ENCODE measurements around the gene GBP6. TPM values are rescaled to one million over a fixed set of nuclear protein-coding genes. Genes with fewer than 3 reads are reported as not detected.
A peak's percentile ranks its signal among the peaks of the same experiment; 100 is the strongest.
"Not testable (repeated sequence)": the region's sequence is repeated elsewhere in the genome, so short reads cannot be mapped to it uniquely, and the experiment has no call there.

Gene GBP6
- total and polyA plus RNA-seq, 4 donors: 0.22 to 0.50 (median 0.29) TPM

DNA sequence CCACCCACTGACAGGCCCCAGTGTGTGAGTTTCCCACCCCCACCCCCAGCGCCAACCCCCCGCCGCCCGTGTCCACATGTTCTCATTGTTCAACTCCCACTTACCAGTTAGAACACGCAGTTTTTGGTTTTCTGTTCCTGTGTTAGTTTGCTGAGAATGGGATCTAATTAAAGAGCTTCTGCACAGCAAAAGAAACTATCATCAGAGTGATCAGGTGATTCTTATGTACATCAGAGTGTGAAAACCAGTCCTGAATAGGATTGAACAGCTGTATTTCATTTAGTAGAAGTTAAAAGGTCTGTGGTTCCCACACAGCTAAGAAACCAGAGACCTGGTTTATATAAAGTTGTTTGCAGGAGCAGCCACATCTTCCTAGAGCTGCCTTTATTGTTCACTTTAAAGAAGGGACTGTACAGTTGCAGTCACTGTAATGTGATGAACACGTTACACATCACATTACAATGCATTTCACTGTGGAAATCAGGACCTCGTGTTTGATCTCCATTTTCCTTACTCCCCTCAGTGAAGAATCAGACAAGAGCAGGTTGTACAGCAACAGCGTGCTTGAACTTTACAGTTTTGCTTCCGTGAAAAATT lies 1.2 kb downstream of the GBP6 start:
- DNase-seq (ENCODE audit: low read depth in 4 of 6, low spot score in 6 of 6): peak in 1 of 6 donors; percentile 27
- H3K4me1 ChIP-seq (ENCODE audit: control insufficient read depth, insufficient read depth, low read length): peaks cover 4% of the 10 kb centered on the region
- no CpG with 5 or more reads among the region's 9 CpGs for WGBS (ENCODE audit: insufficient coverage)

DNA sequence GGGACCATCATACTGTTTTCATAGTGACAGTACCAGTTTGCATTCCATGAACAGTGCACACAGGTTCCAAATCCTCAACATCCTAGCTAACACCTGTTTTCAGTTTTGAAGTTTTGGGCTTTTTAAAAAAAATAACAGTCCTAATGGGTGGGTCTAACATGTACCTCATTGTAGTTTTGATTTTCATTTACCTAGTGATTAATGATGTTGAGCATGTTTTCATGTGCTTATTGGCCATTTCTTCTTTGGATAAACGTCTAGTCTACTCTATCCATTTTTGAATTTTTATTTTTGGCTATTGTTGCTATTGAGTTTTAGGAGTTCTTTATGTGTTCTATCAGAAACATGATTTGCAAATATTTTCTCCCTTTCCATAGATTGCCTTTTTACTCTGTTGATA lies 3.4 kb downstream of the GBP6 start:
- DNase-seq (ENCODE audit: low read depth in 4 of 6, low spot score in 6 of 6): no peak
- Histone ChIP-seq H3K4me3 (ENCODE audit: low read depth, low read length) (no peak overlapping the region), H3K27ac (ENCODE audit: low read depth, low read length) (no peak overlapping the region), H3K9me3 (ENCODE audit: control insufficient read depth, insufficient read depth, low read length) (no peaks in the 10 kb centered on the region), H3K36me3 (ENCODE audit: control insufficient read depth, insufficient read depth, low read length) (no peaks in the 10 kb centered on the region), H3K4me1 (ENCODE audit: control insufficient read depth, insufficient read depth, low read length) (peaks cover 4% of the 10 kb centered on the region), H3K27me3 (ENCODE audit: control insufficient read depth, insufficient read depth, low read length) (no peaks in the 10 kb centered on the region)
- WGBS (ENCODE audit: insufficient coverage): no CpG with 5 or more reads among the region's 1 CpG

More for the DNA sequence above, 1.2 kb downstream of the GBP6 start:
- Histone ChIP-seq H3K36me3 (ENCODE audit: control insufficient read depth, insufficient read depth, low read length) (no peaks in the 10 kb centered on the region), H3K4me3 (ENCODE audit: low read depth, low read length) (no peak overlapping the region), H3K9me3 (ENCODE audit: control insufficient read depth, insufficient read depth, low read length) (no peaks in the 10 kb centered on the region), H3K27me3 (ENCODE audit: control insufficient read depth, insufficient read depth, low read length) (no peaks in the 10 kb centered on the region), H3K27ac (ENCODE audit: low read depth, low read length) (no peak overlapping the region)

DNA sequence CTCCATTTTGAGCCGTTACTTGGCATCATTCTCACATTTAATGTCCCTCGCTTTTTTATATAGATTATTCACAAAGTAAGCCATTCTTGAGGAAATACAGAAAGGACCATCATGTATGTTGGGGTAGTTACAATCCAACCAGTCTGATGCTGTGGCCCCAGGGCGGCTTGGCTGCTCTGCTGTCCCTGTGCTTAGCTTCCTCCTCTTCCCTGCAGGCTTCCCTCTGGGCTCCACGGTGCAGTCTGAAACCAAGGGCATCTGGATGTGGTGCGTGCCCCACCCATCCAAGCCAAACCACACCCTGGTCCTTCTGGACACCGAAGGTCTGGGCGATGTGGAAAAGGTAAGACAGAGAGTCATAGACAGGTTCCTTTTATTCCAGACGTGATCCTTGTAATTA lies 5.5 kb downstream of the GBP6 start:
- Histone ChIP-seq H3K27ac (ENCODE audit: low read depth, low read length) (no peak overlapping the region), H3K36me3 (ENCODE audit: control insufficient read depth, insufficient read depth, low read length) (no peaks in the 10 kb centered on the region), H3K4me3 (ENCODE audit: low read depth, low read length) (no peak overlapping the region), H3K27me3 (ENCODE audit: control insufficient read depth, insufficient read depth, low read length) (no peaks in the 10 kb centered on the region), H3K4me1 (ENCODE audit: control insufficient read depth, insufficient read depth, low read length) (no peaks in the 10 kb centered on the region), H3K9me3 (ENCODE audit: control insufficient read depth, insufficient read depth, low read length) (no peaks in the 10 kb centered on the region)
- no peak for DNase-seq (ENCODE audit: low read depth in 4 of 6, low spot score in 6 of 6)
- 83% methylated on average over 2 of the region's 8 CpGs for WGBS (ENCODE audit: insufficient coverage)

DNA sequence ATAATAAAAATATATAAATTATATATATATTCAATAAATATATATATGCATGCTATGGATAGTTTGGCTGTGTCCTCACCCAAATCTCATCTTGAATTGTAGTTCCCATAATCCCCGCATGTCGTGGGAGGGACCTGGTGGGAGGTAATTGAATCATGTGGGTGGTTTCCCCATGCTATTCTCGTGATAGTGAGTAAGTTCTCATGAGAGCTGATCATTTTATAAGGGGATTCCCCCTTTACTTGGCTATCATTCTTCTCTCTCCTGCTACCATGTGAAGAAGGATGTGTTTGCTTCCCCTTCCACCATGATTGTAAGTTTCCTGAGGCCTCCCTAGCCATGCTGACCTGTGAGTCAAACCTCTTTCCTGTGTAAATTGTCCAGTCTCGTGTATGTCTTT lies 10.0 kb downstream of the GBP6 start:
- H3K4me1 ChIP-seq (ENCODE audit: control insufficient read depth, insufficient read depth, low read length); DNase-seq (ENCODE audit: low read depth in 4 of 6, low spot score in 6 of 6); H3K27me3 ChIP-seq (ENCODE audit: control insufficient read depth, insufficient read depth, low read length); H3K36me3 ChIP-seq (ENCODE audit: control insufficient read depth, insufficient read depth, low read length); H3K27ac ChIP-seq (ENCODE audit: low read depth, low read length); H3K4me3 ChIP-seq (ENCODE audit: low read depth, low read length); H3K9me3 ChIP-seq (ENCODE audit: control insufficient read depth, insufficient read depth, low read length): not testable (repeated sequence)
- no CpG with 5 or more reads among the region's 4 CpGs for WGBS (ENCODE audit: insufficient coverage)

DNA sequence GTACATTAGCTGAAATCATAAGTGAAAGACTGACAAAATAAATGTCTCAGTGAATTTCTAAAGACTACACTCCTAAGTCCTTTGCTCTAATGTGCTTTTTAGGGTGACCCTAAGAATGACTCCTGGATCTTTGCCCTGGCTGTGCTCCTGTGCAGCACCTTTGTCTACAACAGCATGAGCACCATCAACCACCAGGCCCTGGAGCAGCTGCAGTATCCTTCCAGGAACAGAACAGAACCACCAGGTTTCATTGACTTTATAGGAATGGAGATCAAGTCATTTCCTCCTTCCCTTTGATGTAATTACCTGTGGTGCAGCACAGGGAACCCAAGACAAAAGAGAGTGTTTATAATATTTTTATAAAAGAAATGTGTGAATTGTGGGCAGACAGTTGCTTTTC lies 14.1 kb downstream of the GBP6 start:
- Histone ChIP-seq H3K27me3 (ENCODE audit: control insufficient read depth, insufficient read depth, low read length) (no peaks in the 10 kb centered on the region), H3K4me1 (ENCODE audit: control insufficient read depth, insufficient read depth, low read length) (no peaks in the 10 kb centered on the region), H3K27ac (ENCODE audit: low read depth, low read length) (no peak overlapping the region), H3K9me3 (ENCODE audit: control insufficient read depth, insufficient read depth, low read length) (no peaks in the 10 kb centered on the region), H3K4me3 (ENCODE audit: low read depth, low read length) (no peak overlapping the region), H3K36me3 (ENCODE audit: control insufficient read depth, insufficient read depth, low read length) (no peaks in the 10 kb centered on the region)
- no peak for DNase-seq (ENCODE audit: low read depth in 4 of 6, low spot score in 6 of 6)

DNA sequence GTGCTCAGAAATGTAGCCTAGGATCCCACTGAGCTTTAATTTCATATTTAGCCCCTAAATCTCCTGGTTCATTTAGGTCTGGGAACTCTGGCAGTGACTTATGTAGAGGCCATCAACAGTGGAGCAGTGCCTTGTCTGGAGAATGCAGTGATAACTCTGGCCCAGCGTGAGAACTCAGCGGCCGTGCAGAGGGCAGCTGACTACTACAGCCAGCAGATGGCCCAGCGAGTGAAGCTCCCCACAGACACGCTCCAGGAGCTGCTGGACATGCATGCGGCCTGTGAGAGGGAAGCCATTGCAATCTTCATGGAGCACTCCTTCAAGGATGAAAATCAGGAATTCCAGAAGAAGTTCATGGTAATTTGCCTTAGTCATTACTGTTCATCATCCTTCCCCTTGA lies 17.8 kb downstream of the GBP6 start:
- H3K4me1 ChIP-seq (ENCODE audit: control insufficient read depth, insufficient read depth, low read length): no peaks in the 10 kb centered on the region
- H3K27me3 ChIP-seq (ENCODE audit: control insufficient read depth, insufficient read depth, low read length): no peaks in the 10 kb centered on the region
- WGBS (ENCODE audit: insufficient coverage): 96% methylated on average over 5 of the region's 6 CpGs
- H3K36me3 ChIP-seq (ENCODE audit: control insufficient read depth, insufficient read depth, low read length): no peaks in the 10 kb centered on the region
- DNase-seq (ENCODE audit: low read depth in 4 of 6, low spot score in 6 of 6): no peak
- H3K9me3 ChIP-seq (ENCODE audit: control insufficient read depth, insufficient read depth, low read length): no peaks in the 10 kb centered on the region
- no peak overlapping the region for H3K27ac ChIP-seq (ENCODE audit: low read depth, low read length)
- H3K4me3 ChIP-seq (ENCODE audit: low read depth, low read length): no peak overlapping the region

DNA sequence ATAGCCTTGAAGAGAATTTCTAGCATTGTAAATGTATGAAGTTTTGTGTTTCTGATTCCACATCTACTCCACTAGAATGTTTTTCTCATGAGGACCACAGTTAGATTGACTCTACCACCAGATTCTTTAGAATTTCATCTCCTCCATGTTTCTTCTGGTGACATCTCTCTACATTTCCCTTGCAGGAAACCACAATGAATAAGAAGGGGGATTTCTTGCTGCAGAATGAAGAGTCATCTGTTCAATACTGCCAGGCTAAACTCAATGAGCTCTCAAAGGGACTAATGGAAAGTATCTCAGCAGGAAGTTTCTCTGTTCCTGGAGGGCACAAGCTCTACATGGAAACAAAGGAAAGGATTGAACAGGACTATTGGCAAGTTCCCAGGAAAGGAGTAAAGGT lies 18.6 kb downstream of the GBP6 start:
- Histone ChIP-seq H3K4me1 (ENCODE audit: control insufficient read depth, insufficient read depth, low read length) (no peaks in the 10 kb centered on the region), H3K27me3 (ENCODE audit: control insufficient read depth, insufficient read depth, low read length) (no peaks in the 10 kb centered on the region), H3K9me3 (ENCODE audit: control insufficient read depth, insufficient read depth, low read length) (no peaks in the 10 kb centered on the region), H3K4me3 (ENCODE audit: low read depth, low read length) (no peak overlapping the region), H3K36me3 (ENCODE audit: control insufficient read depth, insufficient read depth, low read length) (no peaks in the 10 kb centered on the region), H3K27ac (ENCODE audit: low read depth, low read length) (no peak overlapping the region)
- DNase-seq (ENCODE audit: low read depth in 4 of 6, low spot score in 6 of 6): no peak

DNA sequence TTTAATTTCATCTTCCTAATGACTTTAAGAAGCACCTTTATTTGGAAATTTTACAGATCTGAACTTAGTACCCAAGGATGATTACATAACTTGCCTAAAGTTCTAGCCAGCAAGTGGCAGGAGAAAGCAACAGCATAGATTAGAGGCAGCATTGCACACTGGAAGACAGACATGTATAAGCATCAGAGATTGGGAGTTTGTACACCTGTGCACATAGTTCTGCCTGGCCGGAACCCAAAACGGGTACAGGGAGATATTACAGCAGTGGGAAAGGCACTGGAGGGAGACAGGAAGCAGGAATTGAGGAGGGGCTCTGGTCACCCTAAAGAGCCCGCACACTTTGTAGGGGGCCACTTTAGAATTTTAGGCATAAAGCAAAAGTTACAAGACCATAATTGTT lies 19.3 kb downstream of the GBP6 start:
- no peaks in the 10 kb centered on the region for H3K4me1 ChIP-seq (ENCODE audit: control insufficient read depth, insufficient read depth, low read length)
- no peaks in the 10 kb centered on the region for H3K27me3 ChIP-seq (ENCODE audit: control insufficient read depth, insufficient read depth, low read length)
- H3K4me3 ChIP-seq (ENCODE audit: low read depth, low read length): no peak overlapping the region
- WGBS (ENCODE audit: insufficient coverage): 75% methylated on average over 2 of the region's 3 CpGs
- DNase-seq (ENCODE audit: low read depth in 4 of 6, low spot score in 6 of 6): no peak
- H3K27ac ChIP-seq (ENCODE audit: low read depth, low read length): no peak overlapping the region
- H3K9me3 ChIP-seq (ENCODE audit: control insufficient read depth, insufficient read depth, low read length): no peaks in the 10 kb centered on the region
- H3K36me3 ChIP-seq (ENCODE audit: control insufficient read depth, insufficient read depth, low read length): no peaks in the 10 kb centered on the region

DNA sequence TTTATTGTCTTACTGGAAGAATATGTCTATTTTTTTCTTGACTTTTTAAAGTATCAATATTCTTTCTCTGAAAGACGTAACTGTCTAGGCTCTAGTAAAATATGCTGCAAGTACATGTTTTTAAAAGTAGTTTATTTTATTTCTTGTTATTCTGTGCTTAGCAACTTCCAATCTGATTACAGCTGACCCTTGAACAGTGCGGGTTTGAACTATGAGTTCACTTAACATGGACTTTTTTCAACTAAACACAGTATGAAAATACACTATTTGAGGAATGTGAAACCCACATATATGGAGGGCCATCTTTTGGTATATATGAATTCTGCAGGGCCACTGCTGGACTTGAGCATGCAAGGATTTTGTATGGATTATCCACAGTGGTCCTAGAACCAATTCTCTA lies 26.8 kb downstream of the GBP6 start:
- H3K4me3 ChIP-seq (ENCODE audit: low read depth, low read length): no peak overlapping the region
- H3K36me3 ChIP-seq (ENCODE audit: control insufficient read depth, insufficient read depth, low read length): no peaks in the 10 kb centered on the region
- no CpG with 5 or more reads among the region's 2 CpGs for WGBS (ENCODE audit: insufficient coverage)
- DNase-seq (ENCODE audit: low read depth in 4 of 6, low spot score in 6 of 6): no peak
- H3K9me3 ChIP-seq (ENCODE audit: control insufficient read depth, insufficient read depth, low read length): no peaks in the 10 kb centered on the region
- H3K27ac ChIP-seq (ENCODE audit: low read depth, low read length): no peak overlapping the region
- H3K27me3 ChIP-seq (ENCODE audit: control insufficient read depth, insufficient read depth, low read length): no peaks in the 10 kb centered on the region
- no peaks in the 10 kb centered on the region for H3K4me1 ChIP-seq (ENCODE audit: control insufficient read depth, insufficient read depth, low read length)

DNA sequence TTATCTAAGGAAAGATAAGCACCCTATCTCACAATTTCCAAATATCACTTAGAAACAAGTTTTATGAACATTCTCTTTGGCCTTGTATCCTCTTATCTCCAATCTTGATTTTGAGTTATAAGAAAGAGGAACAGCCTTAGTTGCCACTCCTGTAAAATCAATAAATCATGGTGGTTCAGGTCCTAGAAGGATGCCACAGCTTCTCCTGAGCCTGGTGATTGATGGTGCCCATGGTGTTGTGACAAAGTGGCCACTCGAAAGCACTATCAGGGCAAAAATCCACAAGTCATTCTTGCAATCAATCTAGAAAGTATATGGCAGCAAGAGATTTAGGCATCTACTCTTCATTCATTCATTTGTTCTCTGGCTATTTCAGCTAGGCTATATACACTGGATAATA lies 27.8 kb downstream of the GBP6 start:
- Histone ChIP-seq H3K4me1 (ENCODE audit: control insufficient read depth, insufficient read depth, low read length) (no peaks in the 10 kb centered on the region), H3K9me3 (ENCODE audit: control insufficient read depth, insufficient read depth, low read length) (no peaks in the 10 kb centered on the region), H3K36me3 (ENCODE audit: control insufficient read depth, insufficient read depth, low read length) (no peaks in the 10 kb centered on the region), H3K27me3 (ENCODE audit: control insufficient read depth, insufficient read depth, low read length) (no peaks in the 10 kb centered on the region), H3K4me3 (ENCODE audit: low read depth, low read length) (no peak overlapping the region), H3K27ac (ENCODE audit: low read depth, low read length) (no peak overlapping the region)
- DNase-seq (ENCODE audit: low read depth in 4 of 6, low spot score in 6 of 6): no peak
- WGBS (ENCODE audit: insufficient coverage): 100% methylated on average over 1 of the region's 1 CpG
